Osteocyte (in vitro differentiated cells): ENCODE data around the gene SMC6. TPM values are rescaled to one million over a fixed set of nuclear protein-coding genes. Genes with fewer than 3 reads are reported as not detected.

Experiments used
- DNase-seq: peaks from one replicate; pipeline ENCODE4 v3.0.0; 2021; ENCODE audit warnings: mixed read lengths; ENCODE audit not compliant: unreplicated experiment; ENCODE audit errors: extremely low spot score
- H3K27ac Mint-ChIP-seq: one replicate; pipeline ENCODE4 v1.8.0; 2021; ENCODE audit warnings: mild to moderate bottlenecking, mixed read lengths; ENCODE audit not compliant: unreplicated experiment
- H3K27me3 Mint-ChIP-seq: one replicate; pipeline ENCODE4 v1.8.0; 2021; ENCODE audit warnings: mixed read lengths; ENCODE audit not compliant: unreplicated experiment
- H3K36me3 Mint-ChIP-seq: one replicate; pipeline ENCODE4 v1.8.0; 2021; ENCODE audit warnings: mixed read lengths; ENCODE audit not compliant: unreplicated experiment
- H3K4me1 Mint-ChIP-seq: one replicate; pipeline ENCODE4 v1.8.0; 2021; ENCODE audit warnings: mixed read lengths; ENCODE audit not compliant: unreplicated experiment
- H3K4me3 Mint-ChIP-seq: one replicate; pipeline ENCODE4 v1.8.0; 2021; ENCODE audit warnings: mild to moderate bottlenecking, moderate library complexity, mixed read lengths; ENCODE audit not compliant: unreplicated experiment
- H3K9me3 Mint-ChIP-seq: one replicate; pipeline ENCODE4 v1.8.0; 2021; ENCODE audit warnings: mixed read lengths; ENCODE audit not compliant: unreplicated experiment
- CTCF ChIP-seq: fragments of 200-600 bp; sonication (generic); IDR thresholded peaks from 2 replicates; pipeline ENCODE4 v1.5.0; 2021; ENCODE audit warnings: antibody characterized with exemption, mild to moderate bottlenecking, moderate library complexity
- total RNA-seq: library from RNA; stranded (reverse); gene quantifications from 2 replicates; pipeline ENCODE4 v1.2.1, GENCODE V29; 2021

The SMC6 gene
- total RNA-seq, 1 donor from 2014 or later = 21.3 TPM

DNA sequence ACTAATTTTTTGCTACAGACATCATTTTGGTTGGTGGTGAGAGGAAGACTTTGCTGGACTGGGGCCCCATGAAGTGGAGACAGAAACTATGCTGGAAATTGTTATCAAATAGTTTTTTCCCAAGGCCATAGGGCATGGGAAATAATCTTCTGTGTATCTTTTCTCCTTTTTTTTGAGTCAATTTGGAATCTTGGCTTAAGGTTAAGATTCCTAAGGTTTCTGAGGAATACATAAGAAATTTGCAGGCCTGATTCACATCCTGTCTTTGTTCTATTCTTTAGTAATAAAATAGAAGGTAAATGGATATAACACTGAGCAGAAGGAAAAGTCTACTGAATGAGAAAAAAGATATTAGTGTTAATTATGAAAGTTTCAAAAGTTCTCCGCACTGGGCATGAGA, 16.6 kb downstream of the SMC6 start:
- Mint-ChIP-seq H3K9me3 (no peaks in the 10 kb centered on the region), H3K36me3 (peaks cover 24% of the 10 kb centered on the region), H3K27me3 (no peaks in the 10 kb centered on the region), H3K4me1 (peaks cover 3% of the 10 kb centered on the region), H3K4me3 (no peak overlapping the region), H3K27ac (no peak overlapping the region)
- DNase-seq = no peak
- no peak for TF ChIP-seq CTCF

DNA sequence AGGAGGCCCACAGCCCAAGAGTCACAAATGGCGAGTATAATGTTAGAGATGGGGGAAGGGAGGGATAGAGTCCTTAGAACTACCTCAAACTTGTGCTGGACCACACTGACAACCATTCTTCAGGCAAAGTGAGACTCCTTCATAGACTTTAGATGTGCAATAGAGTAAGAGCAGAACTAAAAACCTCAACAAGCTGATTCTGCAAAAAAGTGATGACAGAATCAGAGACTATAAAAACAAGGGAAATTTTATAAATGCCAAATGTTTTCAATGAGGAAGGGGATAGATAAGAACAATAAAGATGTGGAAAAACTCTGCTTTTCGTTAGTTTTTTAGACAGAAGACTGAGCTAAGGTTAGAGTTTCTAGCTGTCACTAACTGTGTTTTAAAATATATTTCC, 17.7 kb downstream of the SMC6 start:
- no peak for DNase-seq
- Mint-ChIP-seq H3K9me3 (no peaks in the 10 kb centered on the region), H3K27me3 (no peaks in the 10 kb centered on the region), H3K4me3 (no peak overlapping the region), H3K27ac (no peak overlapping the region), H3K36me3 (peaks cover 31% of the 10 kb centered on the region), H3K4me1 (peaks cover 3% of the 10 kb centered on the region)
- TF ChIP-seq CTCF = no peak

GRCh38 chr2:17733599-17733998, 20.0 kb downstream of the SMC6 start:
- Mint-ChIP-seq H3K4me1 (peaks cover 3% of the 10 kb centered on the region), H3K27me3 (no peaks in the 10 kb centered on the region), H3K27ac (no peak overlapping the region), H3K36me3 (peaks cover 32% of the 10 kb centered on the region), H3K9me3 (no peaks in the 10 kb centered on the region), H3K4me3 (no peak overlapping the region)
- no peak for TF ChIP-seq CTCF
- no peak for DNase-seq

- Mint-ChIP-seq H3K36me3 (peaks cover 27% of the 10 kb centered on the region), H3K9me3 (no peaks in the 10 kb centered on the region), H3K4me1 (peaks cover 3% of the 10 kb centered on the region), H3K27me3 (no peaks in the 10 kb centered on the region), H3K27ac (no peak overlapping the region), H3K4me3 (no peak overlapping the region)
- no peak for TF ChIP-seq CTCF
- no peak for DNase-seq
These were observed 23.7 kb downstream of the SMC6 start for GRCh38 chr2:17729880-17730279.

DNA sequence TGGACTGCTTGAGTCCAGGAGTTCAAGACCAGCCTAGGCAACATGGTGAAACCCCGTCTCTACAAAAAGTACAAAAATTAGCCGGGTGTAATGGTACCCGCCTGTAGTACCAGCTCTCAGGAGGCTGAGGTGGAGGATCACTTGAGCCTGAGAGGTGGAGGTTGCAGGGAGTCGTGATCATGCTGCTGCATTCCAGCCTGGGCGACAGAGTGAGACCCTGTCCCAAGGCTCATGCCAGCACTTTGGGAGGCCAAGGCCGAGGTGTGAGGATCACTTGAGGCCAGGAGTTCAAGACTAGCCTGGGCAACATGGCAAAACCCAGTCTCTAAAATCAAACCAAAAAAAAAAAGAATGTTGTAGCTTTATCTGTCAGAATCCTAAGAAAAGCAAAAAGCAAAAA, 25.4 kb downstream of the SMC6 start:
- H3K4me3 Mint-ChIP-seq = no peak overlapping the region
- H3K27ac Mint-ChIP-seq = no peak overlapping the region
- no peaks in the 10 kb centered on the region for H3K9me3 Mint-ChIP-seq
- H3K36me3 Mint-ChIP-seq = peaks cover 25% of the 10 kb centered on the region
- no peak for DNase-seq
- no peak for TF ChIP-seq CTCF
- peaks cover 1% of the 10 kb centered on the region for H3K4me1 Mint-ChIP-seq
- H3K27me3 Mint-ChIP-seq = no peaks in the 10 kb centered on the region
